Measurements from ENCODE around the gene PROK2. TPM values are rescaled to one million over a fixed set of nuclear protein-coding genes. Genes with fewer than 3 reads are reported as not detected.

The PROK2 gene
- total and polyA plus RNA-seq, 2 experiments from 2014 or later = 2.1 to 2.3 TPM

- H3K4me2 ChIP-seq = peak overlapping the region; percentile 73
- Mint-ChIP-seq H3K4me3 (peak overlapping the region; percentile 73), H3K27me3 (ENCODE audit: insufficient read depth, low read depth, poor library complexity) (peaks cover 52% of the 10 kb centered on the region), H3K9me3 (no peaks in the 10 kb centered on the region), H3K36me3 (ENCODE audit: low read depth) (no peaks in the 10 kb centered on the region; the same call in 2 of the 3 replicates), H3K4me1 (peaks cover 49% of the 10 kb centered on the region), H3K27ac (no peak overlapping the region)
- peaks cover 9% of the 10 kb centered on the region for H3F3A ChIP-seq (replicated peaks; ENCODE audit: low read depth)
- DNase-seq (ENCODE audit: low spot score) = peak; percentile 66
- H3K27ac ChIP-seq (ENCODE audit: low read depth) = no peak overlapping the region
- ATAC-seq = peak; percentile 57
- no peaks in the 10 kb centered on the region for H4K20me1 ChIP-seq (replicated peaks; ENCODE audit: insufficient read depth)
- peak overlapping the region; percentile 59 for H3K4me3 ChIP-seq
- no peaks in the 10 kb centered on the region for H3K9me2 ChIP-seq (ENCODE audit: insufficient read depth)
- no peaks in the 10 kb centered on the region; the same call in 1 of the 2 replicates for H3K36me3 ChIP-seq (ENCODE audit: insufficient read depth)
- TF ChIP-seq EZH2 (IDR thresholded peaks at IDR 0.05; ENCODE audit: low read depth, unreplicated experiment) (peak; percentile 86), ZNF114 (CRISPR knock-in tag; IDR thresholded peaks at IDR 0.05) (no peak)
- H3K79me2 ChIP-seq (replicated peaks; ENCODE audit: insufficient read depth) = no peaks in the 10 kb centered on the region
- H3K4me1 ChIP-seq (ENCODE audit: insufficient read depth) = peaks cover 64% of the 10 kb centered on the region
- H3K27me3 ChIP-seq (ENCODE audit: insufficient read depth) = peaks cover 69% of the 10 kb centered on the region
- H2AFZ ChIP-seq = peak overlapping the region; percentile 57
Measured at GRCh38 chr3:71784201-71784913, 591 bp downstream of the PROK2 start.

- peaks cover 76% of the 10 kb centered on the region for H3K4me1 ChIP-seq (ENCODE audit: insufficient read depth)
- H3K9me3 Mint-ChIP-seq = no peaks in the 10 kb centered on the region
- no peak overlapping the region for H3K27ac ChIP-seq (ENCODE audit: low read depth)
- no peaks in the 10 kb centered on the region for H4K20me1 ChIP-seq (replicated peaks; ENCODE audit: insufficient read depth)
- H3K27ac Mint-ChIP-seq = no peak overlapping the region
- peaks cover 69% of the 10 kb centered on the region for H3K27me3 ChIP-seq (ENCODE audit: insufficient read depth)
- H2AFZ ChIP-seq = no peak overlapping the region
- peaks cover 9% of the 10 kb centered on the region for H3F3A ChIP-seq (replicated peaks; ENCODE audit: low read depth)
- H3K36me3 Mint-ChIP-seq (ENCODE audit: low read depth) = no peaks in the 10 kb centered on the region; the same call in 2 of the 3 replicates
- H3K4me3 ChIP-seq = 0 out of 2 replicates have a peak overlapping the region, but pooled peaks have one; percentile 59
- H3K4me2 ChIP-seq = peak overlapping the region; percentile 73; the same call in 1 of the 2 replicates
- ATAC-seq (no peak), DNase-seq (ENCODE audit: low spot score) (no peak)
- no peak for TF ChIP-seq REST (IDR thresholded peaks at IDR 0.05; ENCODE audit: unreplicated experiment)
- no peak for TF ChIP-seq ZNF114 (CRISPR knock-in tag; IDR thresholded peaks at IDR 0.05)
- TF ChIP-seq EZH2 (IDR thresholded peaks at IDR 0.05; ENCODE audit: low read depth, unreplicated experiment) = peak; percentile 17
- peaks cover 54% of the 10 kb centered on the region for H3K4me1 Mint-ChIP-seq
- H3K27me3 Mint-ChIP-seq (ENCODE audit: insufficient read depth, low read depth, poor library complexity) = peaks cover 52% of the 10 kb centered on the region
- no peaks in the 10 kb centered on the region for H3K9me2 ChIP-seq (ENCODE audit: insufficient read depth)
- no peak overlapping the region for H3K4me3 Mint-ChIP-seq
- no peaks in the 10 kb centered on the region; the same call in 1 of the 2 replicates for H3K36me3 ChIP-seq (ENCODE audit: insufficient read depth)
- no peaks in the 10 kb centered on the region for H3K79me2 ChIP-seq (replicated peaks; ENCODE audit: insufficient read depth)
Measured at GRCh38 chr3:71783152-71783551, 1.8 kb downstream of the PROK2 start.

- Histone ChIP-seq H3K79me2 (replicated peaks; ENCODE audit: insufficient read depth) (no peaks in the 10 kb centered on the region), H3K4me2 (peak overlapping the region; percentile 18; the same call in 1 of the 2 replicates), H3K4me1 (ENCODE audit: insufficient read depth) (peaks cover 70% of the 10 kb centered on the region), H3K27me3 (ENCODE audit: insufficient read depth) (peaks cover 43% of the 10 kb centered on the region), H3F3A (replicated peaks; ENCODE audit: low read depth) (0 out of 2 replicates have a peak, but pooled peaks cover under 1% of the 10 kb centered on the region), H3K36me3 (ENCODE audit: insufficient read depth) (no peaks in the 10 kb centered on the region; the same call in 1 of the 2 replicates), H3K4me3 (no peak overlapping the region), H3K9me2 (ENCODE audit: insufficient read depth) (no peaks in the 10 kb centered on the region), H4K20me1 (replicated peaks; ENCODE audit: insufficient read depth) (no peaks in the 10 kb centered on the region), H2AFZ (no peak overlapping the region), H3K27ac (ENCODE audit: low read depth) (peak overlapping the region; percentile 56; the same call in 1 of the 2 replicates)
- ATAC-seq (peak; percentile 58), DNase-seq (ENCODE audit: low spot score) (peak; percentile 77)
- no peak overlapping the region for H3K4me3 Mint-ChIP-seq
- peaks cover 43% of the 10 kb centered on the region for H3K4me1 Mint-ChIP-seq
- peaks cover 34% of the 10 kb centered on the region for H3K27me3 Mint-ChIP-seq (ENCODE audit: insufficient read depth, low read depth, poor library complexity)
- H3K9me3 Mint-ChIP-seq = no peaks in the 10 kb centered on the region
- no peaks in the 10 kb centered on the region; the same call in 2 of the 3 replicates for H3K36me3 Mint-ChIP-seq (ENCODE audit: low read depth)
- H3K27ac Mint-ChIP-seq = no peak overlapping the region
- no peak for TF ChIP-seq ETS1 (IDR thresholded peaks at IDR 0.05)
Measured at GRCh38 chr3:71780430-71780829, 4.5 kb downstream of the PROK2 start.
